Liver (tissue), 3 donors: ENCODE measurements around the gene TIAM1.

Experiments
- CTCF ChIP-seq: fragments of 150-350 bp; IDR thresholded peaks from 2 replicates; pipeline ENCODE4 v1.5.1; 2017; ENCODE audit warnings: improper control_type of control experiment, low read depth, low read length; ENCODE audit not compliant: missing input control
- GABPA ChIP-seq, 2 donors: IDR thresholded peaks in 1 of 2; conservative IDR thresholded peaks in 1 of 2; 2 replicates each; pipeline ENCODE4 v1.6.1; 2016; ENCODE audit warnings: antibody characterized with exemption in 2 of 2, mild to moderate bottlenecking in 1 of 2, moderate library complexity in 1 of 2
- JUND ChIP-seq, 2 donors: IDR thresholded peaks; 2 replicates each; pipeline ENCODE4 v1.6.1; 2016; ENCODE audit warnings: antibody characterized with exemption in 2 of 2
- MAX ChIP-seq: IDR thresholded peaks from 2 replicates; pipeline ENCODE4 v1.6.1; 2016; ENCODE audit warnings: antibody characterized with exemption
- RXRA ChIP-seq, 2 donors: IDR thresholded peaks; 2 replicates each; pipeline ENCODE4 v1.6.1; 2017 to 2018; ENCODE audit warnings: antibody characterized with exemption in 2 of 2, mild to moderate bottlenecking in 1 of 2
- SP1 ChIP-seq: IDR thresholded peaks from 2 replicates; pipeline ENCODE4 v1.6.1; 2018; ENCODE audit warnings: antibody characterized with exemption, mild to moderate bottlenecking
- TAF1 ChIP-seq: conservative IDR thresholded peaks from 2 replicates; pipeline ENCODE4 v1.6.1; 2016; ENCODE audit warnings: antibody characterized with exemption, mild to moderate bottlenecking
- donor health status: healthy.
- donor health status: healthy.

- TF ChIP-seq CTCF (no peak), MAX (no peak), JUND (IDR thresholded peaks at IDR 0.05) (no peak), TAF1 (no peak), SP1 (no peak), RXRA (IDR thresholded peaks at IDR 0.05) (no peak), GABPA (IDR thresholded peaks at IDR 0.05 in 1 of 2, conservative IDR thresholded peaks at IDR 0.05 in 1 of 2) (no peak)
These were observed 3.5 kb downstream of the TIAM1 start for GRCh38 chr21:31340514-31340913.
